ENCODE measurements around the gene RAB11FIP4. TPM values are rescaled to one million over a fixed set of nuclear protein-coding genes. Genes with fewer than 3 reads are reported as not detected.

Gene RAB11FIP4
- total and polyA plus RNA-seq, 4 donors, result 1.5 to 16.0 (median 3.3) TPM

- TF ChIP-seq REST (IDR thresholded peaks at IDR 0.05) (no peak), ATF3 (IDR thresholded peaks at IDR 0.05) (no peak), HNF4A (conservative IDR thresholded peaks at IDR 0.05) (no peak)
Observed at GRCh38 chr17:31536451-31536850, 145.0 kb downstream of the RAB11FIP4 start (continued).

GRCh38 chr17:31537565-31538011 lies 146.1 kb downstream of the RAB11FIP4 start:
- no peak for DNase-seq (ENCODE audit: low spot score)
- WGBS, result 87% methylated on average over 9 of the region's 9 CpGs
- H3K4me1 ChIP-seq (ENCODE audit: control insufficient read depth in 4 of 4, insufficient read depth in 4 of 4, low read length in 3 of 4), result peaks cover 0 to 2% (median 0%) of the 10 kb centered on the region in 4 donors
- no peak overlapping the region for H3K9ac ChIP-seq (ENCODE audit: low read depth in 1 of 2, low read length in 2 of 2)
- H3K9me3 ChIP-seq (ENCODE audit: control insufficient read depth in 4 of 4, low read length in 3 of 4), result no peaks in the 10 kb centered on the region
- peaks cover 0 to 2% (median 0%) of the 10 kb centered on the region in 4 donors for H3K36me3 ChIP-seq (ENCODE audit: control insufficient read depth in 4 of 4, insufficient read depth in 3 of 4, low read depth in 1 of 4, low read length in 3 of 4)
- H3K4me3 ChIP-seq (ENCODE audit: low read depth in 1 of 3, low read length in 3 of 3), result no peak overlapping the region
- no peaks in the 10 kb centered on the region for H3K27me3 ChIP-seq (ENCODE audit: control insufficient read depth in 4 of 4, insufficient read depth in 4 of 4, low read length in 3 of 4)
- no peak overlapping the region for H3K27ac ChIP-seq (ENCODE audit: low read depth in 1 of 2, low read length in 2 of 2)
- TF ChIP-seq YY1 (IDR thresholded peaks at IDR 0.05) (no peak), HNF4G (IDR thresholded peaks at IDR 0.05) (no peak), TAF1 (conservative IDR thresholded peaks at IDR 0.05) (no peak), CTCF (IDR thresholded peaks at IDR 0.05; ENCODE audit: low read depth, low read length, missing input control) (no peak)

- no peaks in the 10 kb centered on the region for H3K27me3 ChIP-seq (ENCODE audit: control insufficient read depth in 4 of 4, insufficient read depth in 4 of 4, low read length in 3 of 4)
- no peak overlapping the region for H3K27ac ChIP-seq (ENCODE audit: low read depth in 1 of 2, low read length in 2 of 2)
- 86% methylated on average over 7 of the region's 7 CpGs for WGBS
- H3K9ac ChIP-seq (ENCODE audit: low read depth in 1 of 2, low read length in 2 of 2), result no peak overlapping the region
- peaks cover 0 to 2% (median 0%) of the 10 kb centered on the region in 4 donors for H3K4me1 ChIP-seq (ENCODE audit: control insufficient read depth in 4 of 4, insufficient read depth in 4 of 4, low read length in 3 of 4)
- H3K4me3 ChIP-seq (ENCODE audit: low read depth in 1 of 3, low read length in 3 of 3), result no peak overlapping the region
- DNase-seq (ENCODE audit: low spot score), result no peak
- no peaks in the 10 kb centered on the region for H3K9me3 ChIP-seq (ENCODE audit: control insufficient read depth in 4 of 4, low read length in 3 of 4)
- H3K36me3 ChIP-seq (ENCODE audit: control insufficient read depth in 4 of 4, insufficient read depth in 3 of 4, low read depth in 1 of 4, low read length in 3 of 4), result no peaks in the 10 kb centered on the region
- no peak for TF ChIP-seq EGR1 (IDR thresholded peaks at IDR 0.05; ENCODE audit: low read depth in 2 of 2)
- TF ChIP-seq MAX (IDR thresholded peaks at IDR 0.05), result no peak
- TF ChIP-seq SP1 (IDR thresholded peaks at IDR 0.05), result no peak
- no peak for TF ChIP-seq RXRA (IDR thresholded peaks at IDR 0.05)
- TF ChIP-seq FOXA1 (IDR thresholded peaks at IDR 0.05), result no peak
- no peak for TF ChIP-seq RAD21 (IDR thresholded peaks at IDR 0.05)
- TF ChIP-seq ATF3 (IDR thresholded peaks at IDR 0.05), result no peak
- no peak for TF ChIP-seq HNF4A (conservative IDR thresholded peaks at IDR 0.05)
- TF ChIP-seq GABPA (IDR thresholded peaks at IDR 0.05 in 1 of 2, conservative IDR thresholded peaks at IDR 0.05 in 1 of 2), result no peak
- TF ChIP-seq YY1 (IDR thresholded peaks at IDR 0.05), result no peak
- TF ChIP-seq NR2F2 (IDR thresholded peaks at IDR 0.05), result no peak
- TF ChIP-seq TAF1 (conservative IDR thresholded peaks at IDR 0.05), result no peak
- no peak for TF ChIP-seq REST (IDR thresholded peaks at IDR 0.05)
- TF ChIP-seq JUND (IDR thresholded peaks at IDR 0.05), result no peak
- TF ChIP-seq FOXA2 (IDR thresholded peaks at IDR 0.05), result no peak
- TF ChIP-seq CTCF (IDR thresholded peaks at IDR 0.05; ENCODE audit: low read depth, low read length, missing input control), result no peak
- no peak for TF ChIP-seq HNF4G (IDR thresholded peaks at IDR 0.05)
Observed at GRCh38 chr17:31538080-31538762, 146.7 kb downstream of the RAB11FIP4 start.

Measured in liver (tissue), 9 donors.